Activated T-helper 1 cell treated with Interleukin-2 at 50 U/mL for 16 hours (primary cell): Measurements from ENCODE around the gene SIAE.

Source experiments
- DNase-seq: peaks from one replicate; pipeline ENCODE4 v3.0.0-alpha.2; 2020; ENCODE audit warnings: low read depth

The SIAE gene

GRCh38 chr11:124673333-124674167, at the start of gene SIAE, which contains the start of gene SPA17:
SIAE (minus strand) TSS chr11:124673739; CDS start chr11:124673708, 31 bp downstream.
SPA17 (plus strand) TSS chr11:124673904; CDS start chr11:124675265, 1,361 bp downstream.
- DNase-seq, result peak; percentile 71

GRCh38 chr11:124722176-124722575, 48.6 kb upstream of the SIAE start:
- no peak for DNase-seq

GRCh38 chr11:124719534-124719933, 46.0 kb upstream of the SIAE start:
- no peak for DNase-seq

- no peak for DNase-seq
These were observed 45.3 kb upstream of the SIAE start for GRCh38 chr11:124718801-124719200.

- no peak for DNase-seq
These were observed 44.5 kb upstream of the SIAE start for GRCh38 chr11:124717786-124718651.

- no peak for DNase-seq
These were observed 43.9 kb upstream of the SIAE start for GRCh38 chr11:124717421-124717785.

GRCh38 chr11:124716591-124716990, 43.1 kb upstream of the SIAE start:
- DNase-seq, result no peak

GRCh38 chr11:124712392-124712791, 38.9 kb upstream of the SIAE start:
- DNase-seq, result no peak

GRCh38 chr11:124707829-124708228, 34.3 kb upstream of the SIAE start:
- no peak for DNase-seq

GRCh38 chr11:124700028-124700427, 26.5 kb upstream of the SIAE start:
- no peak for DNase-seq

- DNase-seq, result no peak
These were observed 26.0 kb upstream of the SIAE start for GRCh38 chr11:124699547-124699946.

- DNase-seq, result no peak
These were observed 19.6 kb upstream of the SIAE start for GRCh38 chr11:124693142-124693541.

- DNase-seq, result no peak
These were observed 8.9 kb upstream of the SIAE start for GRCh38 chr11:124682443-124682842.

- DNase-seq, result no peak
These were observed 7.9 kb upstream of the SIAE start for GRCh38 chr11:124681421-124681820.

- no peak for DNase-seq
These were observed 4.9 kb upstream of the SIAE start for GRCh38 chr11:124678416-124678815.

- no peak for DNase-seq
These were observed 2.8 kb upstream of the SIAE start for GRCh38 chr11:124676386-124676785.

GRCh38 chr11:124674571-124674970, 1.0 kb upstream of the SIAE start:
- DNase-seq, result no peak

- no peak for DNase-seq
These were observed 604 bp upstream of the SIAE start for GRCh38 chr11:124674168-124674517.

- no peak for DNase-seq
These were observed 863 bp downstream of the SIAE start for GRCh38 chr11:124672536-124673215.

GRCh38 chr11:124670732-124671131, 2.8 kb downstream of the SIAE start:
- DNase-seq, result no peak

GRCh38 chr11:124669193-124669592, 4.3 kb downstream of the SIAE start:
- DNase-seq, result no peak

GRCh38 chr11:124667601-124668000, 5.9 kb downstream of the SIAE start:
- DNase-seq, result no peak

- no peak for DNase-seq
These were observed 9.7 kb downstream of the SIAE start for GRCh38 chr11:124663861-124664260.
